ENCODE data around the gene IRF1. TPM values are rescaled to one million over a fixed set of nuclear protein-coding genes. Genes with fewer than 3 reads are reported as not detected.
A peak's percentile ranks its signal among the peaks of the same experiment; 100 is the strongest.

IRF1 gene
- total and polyA plus RNA-seq, 8 donors, result 15.1 to 93.3 (median 19.5) TPM

DNA sequence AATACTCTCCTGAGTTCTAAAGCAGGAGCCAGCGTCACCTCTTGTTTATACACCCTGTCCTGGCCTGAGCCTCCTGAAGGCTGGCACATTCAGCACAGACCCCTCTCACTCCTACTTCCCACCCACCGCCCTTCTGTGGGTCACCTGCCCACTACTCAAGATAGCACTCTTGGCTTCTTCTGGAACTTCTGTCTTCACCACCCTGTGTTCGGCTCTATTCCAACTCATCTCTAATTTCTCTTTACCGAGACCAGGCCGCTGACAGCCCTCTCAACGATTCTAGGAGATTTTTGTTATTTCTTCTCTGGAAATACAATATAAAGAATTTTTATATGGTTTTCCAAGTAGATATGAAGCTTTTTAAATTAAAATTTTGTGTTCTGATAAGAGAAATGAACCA lies 57.4 kb downstream of the IRF1 start:
- no peaks in the 10 kb centered on the region for H3K9me3 ChIP-seq
- no peak overlapping the region for H3K27ac ChIP-seq
- no peak overlapping the region for H3K4me3 ChIP-seq
- TF ChIP-seq, protein P1, sequence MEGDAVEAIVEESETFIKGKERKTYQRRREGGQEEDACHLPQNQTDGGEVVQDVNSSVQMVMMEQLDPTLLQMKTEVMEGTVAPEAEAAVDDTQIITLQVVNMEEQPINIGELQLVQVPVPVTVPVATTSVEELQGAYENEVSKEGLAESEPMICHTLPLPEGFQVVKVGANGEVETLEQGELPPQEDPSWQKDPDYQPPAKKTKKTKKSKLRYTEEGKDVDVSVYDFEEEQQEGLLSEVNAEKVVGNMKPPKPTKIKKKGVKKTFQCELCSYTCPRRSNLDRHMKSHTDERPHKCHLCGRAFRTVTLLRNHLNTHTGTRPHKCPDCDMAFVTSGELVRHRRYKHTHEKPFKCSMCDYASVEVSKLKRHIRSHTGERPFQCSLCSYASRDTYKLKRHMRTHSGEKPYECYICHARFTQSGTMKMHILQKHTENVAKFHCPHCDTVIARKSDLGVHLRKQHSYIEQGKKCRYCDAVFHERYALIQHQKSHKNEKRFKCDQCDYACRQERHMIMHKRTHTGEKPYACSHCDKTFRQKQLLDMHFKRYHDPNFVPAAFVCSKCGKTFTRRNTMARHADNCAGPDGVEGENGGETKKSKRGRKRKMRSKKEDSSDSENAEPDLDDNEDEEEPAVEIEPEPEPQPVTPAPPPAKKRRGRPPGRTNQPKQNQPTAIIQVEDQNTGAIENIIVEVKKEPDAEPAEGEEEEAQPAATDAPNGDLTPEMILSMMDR (IDR thresholded peaks at IDR 0.05), result no peak
- no peak for DNase-seq
- intact Hi-C loops (cut with DNase I), result no loop called here
- no peaks in the 10 kb centered on the region for H3K36me3 ChIP-seq
- H3K27me3 ChIP-seq, result no peaks in the 10 kb centered on the region
- peaks cover 36 to 95% of the 10 kb centered on the region in 2 donors for H3K4me1 ChIP-seq
- ATAC-seq, result no peak

DNA sequence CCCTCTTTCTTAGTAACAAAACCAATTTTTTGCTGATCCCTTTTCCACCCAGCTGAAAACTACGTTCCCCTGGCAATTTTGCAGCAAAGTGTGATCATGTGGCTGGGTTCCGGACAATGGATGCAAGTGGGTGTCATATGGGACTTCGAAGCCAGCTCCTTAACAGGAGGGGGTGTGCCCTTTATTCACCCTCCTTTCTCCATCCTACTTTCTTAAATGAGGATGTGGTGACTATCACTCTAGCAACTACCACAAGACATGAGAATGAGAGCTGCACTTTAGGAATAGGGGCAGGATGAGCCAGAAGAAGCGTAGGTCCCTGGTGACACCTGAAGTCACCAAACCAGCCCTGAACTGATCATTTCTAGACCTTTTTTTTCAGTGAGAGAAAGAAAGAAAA lies 58.9 kb downstream of the IRF1 start:
- Histone ChIP-seq H3K27ac (peak overlapping the region in 1 of 2 donors; percentile 96), H3K36me3 (no peaks in the 10 kb centered on the region), H3K4me3 (no peak overlapping the region), H3K9me3 (no peaks in the 10 kb centered on the region), H3K4me1 (peaks cover 36 to 95% of the 10 kb centered on the region in 2 donors), H3K27me3 (no peaks in the 10 kb centered on the region)
- DNase-seq (no peak), ATAC-seq (no peak)
- TF ChIP-seq, protein P1 (IDR thresholded peaks at IDR 0.05), result no peak
- intact Hi-C loops (cut with DNase I), result no loop called here

Other genes with a start within 250 kb of the IRF1 start
- 10 to 100 TPM in 1 of 2 donors, 1 to 10 TPM in 1; 7.7 to 13.5 TPM for gene PDLIM4, start 233.1 kb downstream of the IRF1 start, total RNA-seq
- 10 to 100 TPM in 3 of 6 donors, 1 to 10 TPM in 3; 8.5 to 13.1 (median 10.2) TPM for gene PDLIM4, start 233.1 kb downstream of the IRF1 start, polyA plus RNA-seq (ENCODE audit: insufficient read length in 6 of 6)
- 10 to 100 TPM in 1 of 2 donors, 1 to 10 TPM in 1; 1.0 to 10.3 TPM for gene SLC22A4, start 196.4 kb downstream of the IRF1 start, total RNA-seq
- gene SLC22A4, start 196.4 kb downstream of the IRF1 start, polyA plus RNA-seq (ENCODE audit: insufficient read length in 6 of 6), result 1 to 10 TPM; 2.4 to 4.9 (median 3.4) TPM
- gene SLC22A5, start 121.1 kb downstream of the IRF1 start, total RNA-seq, result 10 to 100 TPM in 1 of 2 donors, 1 to 10 TPM in 1; 9.5 to 10.4 TPM
- gene SLC22A5, start 121.1 kb downstream of the IRF1 start, polyA plus RNA-seq (ENCODE audit: insufficient read length in 6 of 6), result 10 to 100 TPM; 13.0 to 17.6 (median 14.4) TPM
- gene IL5, start 52.7 kb upstream of the IRF1 start, total RNA-seq, result not detected
- under 1 TPM in 5 of 6 donors, not detected in 1; 0.31 to 0.61 (median 0.36) TPM for gene IL5, start 52.7 kb upstream of the IRF1 start, polyA plus RNA-seq (ENCODE audit: insufficient read length in 6 of 6)
- gene RAD50, start 66.2 kb upstream of the IRF1 start, total RNA-seq, result 10 to 100 TPM; 35.3 to 39.9 TPM
- 10 to 100 TPM; 35.4 to 50.0 (median 45.0) TPM for gene RAD50, start 66.2 kb upstream of the IRF1 start, polyA plus RNA-seq (ENCODE audit: insufficient read length in 6 of 6)
- gene IL13, start 167.4 kb upstream of the IRF1 start, total RNA-seq, result not detected
- under 1 TPM in 2 of 6 donors, not detected in 4; 0.15 to 0.16 TPM for gene IL13, start 167.4 kb upstream of the IRF1 start, polyA plus RNA-seq (ENCODE audit: insufficient read length in 6 of 6)
- gene IL4, start 183.2 kb upstream of the IRF1 start, total RNA-seq, result not detected
- under 1 TPM in 4 of 6 donors, not detected in 2; 0.27 to 0.84 (median 0.44) TPM for gene IL4, start 183.2 kb upstream of the IRF1 start, polyA plus RNA-seq (ENCODE audit: insufficient read length in 6 of 6)
- gene KIF3A, start 246.8 kb upstream of the IRF1 start, total RNA-seq, result 10 to 100 TPM in 1 of 2 donors, 1 to 10 TPM in 1; 8.9 to 15.2 TPM
- 10 to 100 TPM; 24.3 to 30.4 (median 26.5) TPM for gene KIF3A, start 246.8 kb upstream of the IRF1 start, polyA plus RNA-seq (ENCODE audit: insufficient read length in 6 of 6)